HuH-7 (cell line): Measurements from ENCODE around the gene STRA6.

Experiments
- DNase-seq: peaks from one replicate; pipeline ENCODE4 v3.0.0; 2011; ENCODE audit warnings: low spot score

The STRA6 gene

DNA sequence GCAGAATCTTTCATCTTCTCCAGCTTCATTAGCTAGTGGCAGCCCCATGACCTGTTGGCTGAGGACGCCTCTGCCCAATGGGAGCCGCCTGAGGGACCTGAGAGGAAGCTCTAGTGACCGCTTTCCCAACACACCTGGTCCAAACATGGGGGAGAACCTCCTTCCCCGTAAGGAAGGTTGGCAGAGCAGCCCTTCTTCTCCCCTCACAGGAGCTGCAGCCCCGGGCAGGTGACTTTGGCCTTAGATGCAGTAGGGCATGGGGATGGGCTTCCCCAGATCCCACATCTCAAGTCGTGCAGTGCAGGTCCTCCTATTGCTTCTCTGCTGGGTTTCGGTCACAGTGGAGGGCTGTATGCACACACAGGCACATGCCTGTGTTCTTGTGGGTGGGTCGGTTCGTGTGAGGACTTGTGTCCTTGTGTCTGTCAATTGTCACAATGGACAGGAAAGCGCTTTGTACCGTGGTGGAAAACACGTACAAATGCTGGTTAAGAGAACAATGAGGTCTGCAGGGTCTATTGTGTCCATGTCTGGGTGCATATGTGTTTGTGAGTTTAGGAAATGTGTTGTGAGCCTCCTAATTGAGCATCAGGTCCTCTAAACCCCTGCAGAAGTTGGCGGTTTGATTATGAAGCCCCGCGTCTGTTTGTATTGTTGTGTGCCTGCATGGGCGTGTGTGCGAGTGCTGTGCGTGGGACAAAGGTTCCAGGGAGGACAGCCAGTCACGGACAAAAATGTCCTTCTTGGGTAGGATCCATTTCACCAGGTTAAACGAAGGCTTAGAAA is 70.8 kb downstream of the STRA6 start:
- no peak for DNase-seq

DNA sequence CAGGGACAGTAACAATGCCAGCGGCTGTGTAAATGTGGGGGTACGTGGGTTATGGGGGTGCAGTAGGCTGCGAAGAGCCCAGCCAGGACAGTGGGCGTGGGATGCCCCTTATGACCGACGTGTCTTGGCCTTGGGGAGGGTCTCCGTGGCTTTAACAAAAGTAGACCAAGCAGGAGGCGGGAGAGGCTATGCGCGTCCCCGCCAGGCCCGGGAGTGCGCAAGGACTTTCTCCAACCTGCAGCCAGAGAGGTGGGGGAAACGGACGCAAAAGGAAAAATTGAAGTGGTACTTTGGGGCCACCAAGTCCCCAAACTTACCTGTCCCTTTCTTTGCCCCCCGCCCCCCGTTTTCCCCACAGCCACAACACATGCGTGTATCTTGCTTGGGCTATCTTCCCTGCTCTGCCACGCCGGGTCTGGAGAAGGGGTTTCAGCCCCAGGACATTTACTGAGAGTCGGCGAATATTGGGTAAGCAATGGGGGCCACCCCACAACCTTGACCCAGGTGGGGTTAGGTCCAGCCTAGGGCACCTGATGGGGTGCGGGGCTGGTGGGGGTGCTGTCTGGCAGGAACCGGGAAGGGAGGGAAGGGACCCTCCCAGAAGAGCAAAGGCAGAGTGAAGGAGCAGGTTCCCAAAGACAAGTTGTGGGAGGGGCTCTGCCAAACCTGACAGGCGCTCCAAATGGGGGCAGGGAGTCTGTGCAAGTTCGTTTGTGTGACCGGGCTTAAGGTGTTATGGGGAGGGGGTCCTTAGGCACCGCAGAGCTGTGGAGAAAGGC is 71.5 kb downstream of the STRA6 start:
- no peak for DNase-seq

DNA sequence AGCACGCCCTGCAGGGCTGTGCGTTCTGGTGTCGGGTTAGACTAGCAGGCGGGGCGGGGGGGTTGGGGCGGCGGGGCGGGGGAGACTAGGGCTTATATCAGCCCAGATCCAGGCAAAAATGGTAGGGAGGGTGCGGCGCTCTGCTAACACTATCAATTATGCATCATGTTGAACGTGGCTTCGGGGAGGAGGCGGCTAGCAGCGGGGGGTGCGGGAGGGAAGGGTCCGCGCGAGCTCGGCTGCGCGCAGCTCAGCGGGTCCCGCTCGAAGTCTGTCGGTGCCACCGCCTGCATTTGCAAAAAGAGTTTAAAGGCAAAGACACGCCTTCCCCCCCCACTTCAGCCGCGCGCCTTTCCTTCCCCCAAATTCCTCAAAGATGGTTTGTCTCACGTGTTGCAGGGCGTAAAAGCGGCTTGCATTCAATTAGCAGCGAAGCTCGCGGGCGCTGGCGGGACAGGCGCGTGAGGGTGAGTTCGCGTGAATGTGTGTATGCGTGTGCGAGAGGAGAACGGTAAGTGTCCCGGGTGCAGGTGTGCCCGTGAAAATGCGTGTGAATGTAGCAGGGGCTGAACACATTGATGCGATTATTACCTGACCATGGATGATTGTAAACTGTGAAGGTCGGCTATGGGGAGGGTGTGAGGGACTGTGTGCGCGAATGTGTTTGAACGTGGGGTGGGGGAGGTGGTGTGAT is 72.3 kb downstream of the STRA6 start, which contains the start of gene ISLR2:
TSS of gene ISLR2 (plus strand) at position 432 of the 694 bp plus-strand sequence. CDS start 2,169 bp downstream, outside the sequence.
- DNase-seq: no peak

- no peak for DNase-seq
Measured at GRCh38 chr15:74129586-74130154, 72.9 kb downstream of the STRA6 start.
